Muscle layer of duodenum (tissue), 2 donors: ENCODE measurements around the gene ICAM1.

Experiments
- H3K27ac ChIP-seq: one replicate; pipeline ENCODE4 v1.7.0; 2013; ENCODE audit warnings: mild to moderate bottlenecking, low read length
- H3K27me3 ChIP-seq: one replicate; pipeline ENCODE4 v1.7.0; 2013; ENCODE audit warnings: low read depth, mild to moderate bottlenecking, control low read depth, low read length
- H3K36me3 ChIP-seq, 2 donors: one replicate each; pipeline ENCODE4 v1.7.0; 2013; ENCODE audit warnings: low read length in 2 of 2, control low read depth in 1 of 2, mild to moderate bottlenecking in 1 of 2; ENCODE audit not compliant: insufficient read depth in 2 of 2, control insufficient read depth in 1 of 2
- H3K4me1 ChIP-seq, 2 donors: one replicate each; pipeline ENCODE4 v1.7.0; 2013; ENCODE audit warnings: low read length in 2 of 2, mild to moderate bottlenecking in 2 of 2, control low read depth in 1 of 2, moderate library complexity in 1 of 2; ENCODE audit not compliant: insufficient read depth in 2 of 2, control insufficient read depth in 1 of 2
- H3K4me3 ChIP-seq, 2 donors: one replicate each; pipeline ENCODE4 v1.7.0; 2013; ENCODE audit warnings: low read length in 2 of 2, low read depth in 1 of 2, mild to moderate bottlenecking in 1 of 2
- H3K9me3 ChIP-seq, 2 donors: one replicate each; pipeline ENCODE4 v1.7.0; 2013; ENCODE audit warnings: low read length in 2 of 2, control low read depth in 1 of 2, mild to moderate bottlenecking in 1 of 2; ENCODE audit not compliant: control insufficient read depth in 1 of 2
- donor health status: healthy.

The ICAM1 gene

GRCh38 chr19:10295847-10296591, 25.1 kb downstream of the ICAM1 start:
- H3K27me3 ChIP-seq, result peaks cover 52% of the 10 kb centered on the region
- peak overlapping the region; percentile 46 to 57 for H3K4me3 ChIP-seq
- no peaks in the 10 kb centered on the region for H3K36me3 ChIP-seq
- no peaks in the 10 kb centered on the region for H3K9me3 ChIP-seq
- no peak overlapping the region for H3K27ac ChIP-seq
- H3K4me1 ChIP-seq, result peaks cover 0 to 38% of the 10 kb centered on the region in 2 donors

- Histone ChIP-seq H3K27me3 (peaks cover 15% of the 10 kb centered on the region), H3K27ac (no peak overlapping the region), H3K9me3 (no peaks in the 10 kb centered on the region), H3K4me1 (peaks cover 0 to 15% of the 10 kb centered on the region in 2 donors), H3K36me3 (peaks cover 0 to under 1% of the 10 kb centered on the region in 2 donors), H3K4me3 (no peak overlapping the region)
Measured at GRCh38 chr19:10299545-10300458, 28.9 kb downstream of the ICAM1 start.

- Histone ChIP-seq H3K36me3 (peaks cover 0 to 13% of the 10 kb centered on the region in 2 donors), H3K4me1 (no peaks in the 10 kb centered on the region), H3K4me3 (no peak overlapping the region), H3K9me3 (no peaks in the 10 kb centered on the region), H3K27ac (no peak overlapping the region), H3K27me3 (no peaks in the 10 kb centered on the region)
Measured at GRCh38 chr19:10305139-10305806, 34.4 kb downstream of the ICAM1 start.

DNA sequence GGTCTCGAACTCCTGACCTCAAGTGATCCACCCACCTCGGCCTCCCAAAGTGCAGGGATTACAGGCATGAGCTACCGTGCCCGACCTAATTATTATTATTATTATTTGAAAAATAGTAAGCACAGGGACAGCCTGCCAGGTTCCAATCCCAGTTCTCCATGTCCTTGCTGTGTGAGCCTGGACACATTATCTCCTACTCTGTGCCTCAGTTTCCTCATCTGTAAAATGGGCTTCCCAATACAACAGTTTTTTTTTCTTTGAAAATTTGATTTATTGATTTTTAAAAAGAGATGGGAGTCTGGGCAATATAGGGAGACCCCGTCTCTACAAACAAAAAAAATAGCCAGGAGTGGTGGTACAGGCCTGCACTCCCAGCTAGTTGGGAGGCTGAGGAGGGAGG, 35.4 kb downstream of the ICAM1 start:
- Histone ChIP-seq H3K36me3 (peaks cover 0 to 19% of the 10 kb centered on the region in 2 donors), H3K4me3 (no peak overlapping the region), H3K9me3 (no peaks in the 10 kb centered on the region), H3K27ac (no peak overlapping the region), H3K4me1 (no peaks in the 10 kb centered on the region), H3K27me3 (no peaks in the 10 kb centered on the region)

GRCh38 chr19:10309423-10309822, 38.5 kb downstream of the ICAM1 start, which contains the start of gene ZGLP1:
Gene ZGLP1 (minus strand): TSS chr19:10309815.
- peaks cover 0 to 19% of the 10 kb centered on the region in 2 donors for H3K36me3 ChIP-seq
- peaks cover 0 to 2% of the 10 kb centered on the region in 2 donors for H3K4me1 ChIP-seq
- H3K4me3 ChIP-seq, result no peak within 1 kb of the TSS
- H3K27ac ChIP-seq, result no peak within 1 kb of the TSS
- no peaks in the 10 kb centered on the region for H3K9me3 ChIP-seq
- H3K27me3 ChIP-seq, result no peaks in the 10 kb centered on the region

GRCh38 chr19:10315335-10316214, 44.7 kb downstream of the ICAM1 start, which contains the start of gene FDX2:
Gene FDX2 (minus strand): TSS chr19:10316015. CDS start chr19:10315996, 19 bp downstream.
- H3K36me3 ChIP-seq, result peaks cover 9 to 44% of the 10 kb centered on the region in 2 donors
- H3K27me3 ChIP-seq, result no peaks in the 10 kb centered on the region
- H3K9me3 ChIP-seq, result no peaks in the 10 kb centered on the region
- no peak within 1 kb of the TSS for H3K27ac ChIP-seq
- peaks cover 0 to 15% of the 10 kb centered on the region in 2 donors for H3K4me1 ChIP-seq
- peak within 1 kb of the TSS; percentile 83 to 95 for H3K4me3 ChIP-seq

DNA sequence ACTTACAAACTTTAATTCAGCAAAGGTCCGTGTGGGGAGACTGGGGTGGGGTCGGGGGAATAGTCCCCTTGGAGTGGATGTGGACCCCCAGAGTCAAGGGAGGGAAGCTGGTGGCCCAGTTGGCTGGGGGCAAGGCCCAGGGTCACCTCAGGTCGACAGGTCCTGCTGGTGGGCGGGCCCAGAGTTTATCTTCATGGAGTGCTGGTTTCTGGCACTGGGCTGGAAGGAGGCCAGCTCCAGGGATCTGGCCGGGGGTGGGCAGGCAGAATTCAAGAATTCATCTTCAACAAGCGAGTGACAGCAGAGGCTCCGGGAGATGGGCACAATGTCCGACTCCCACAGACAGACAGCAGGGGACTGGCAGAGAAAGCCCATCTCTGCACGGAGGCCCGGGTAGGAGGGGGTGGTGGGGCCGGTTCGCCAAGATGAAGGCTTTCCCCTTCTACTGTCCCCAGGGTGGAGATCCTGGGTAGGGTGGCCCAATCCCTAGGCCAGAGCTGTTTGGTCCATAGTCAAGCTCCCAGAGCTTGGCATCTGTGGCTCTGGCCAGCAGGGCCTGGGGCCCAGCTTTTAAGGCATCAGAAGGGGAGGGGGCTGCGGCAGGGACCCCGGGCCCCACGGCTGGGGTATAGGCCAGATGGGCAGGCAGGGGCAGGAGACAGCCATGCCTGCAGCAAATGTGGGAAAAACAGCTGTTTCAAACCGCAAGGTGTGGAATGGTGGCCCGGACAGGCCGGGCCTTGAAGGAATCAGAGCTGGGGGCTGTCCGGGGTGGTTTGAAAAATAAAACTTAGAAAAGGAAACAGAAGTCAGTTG, 45.5 kb downstream of the ICAM1 start:
- H3K9me3 ChIP-seq, result no peaks in the 10 kb centered on the region
- peaks cover 0 to 15% of the 10 kb centered on the region in 2 donors for H3K4me1 ChIP-seq
- H3K27ac ChIP-seq, result no peak overlapping the region
- H3K36me3 ChIP-seq, result peaks cover 9 to 47% of the 10 kb centered on the region in 2 donors
- peak overlapping the region; percentile 83 to 95 for H3K4me3 ChIP-seq
- H3K27me3 ChIP-seq, result no peaks in the 10 kb centered on the region

DNA sequence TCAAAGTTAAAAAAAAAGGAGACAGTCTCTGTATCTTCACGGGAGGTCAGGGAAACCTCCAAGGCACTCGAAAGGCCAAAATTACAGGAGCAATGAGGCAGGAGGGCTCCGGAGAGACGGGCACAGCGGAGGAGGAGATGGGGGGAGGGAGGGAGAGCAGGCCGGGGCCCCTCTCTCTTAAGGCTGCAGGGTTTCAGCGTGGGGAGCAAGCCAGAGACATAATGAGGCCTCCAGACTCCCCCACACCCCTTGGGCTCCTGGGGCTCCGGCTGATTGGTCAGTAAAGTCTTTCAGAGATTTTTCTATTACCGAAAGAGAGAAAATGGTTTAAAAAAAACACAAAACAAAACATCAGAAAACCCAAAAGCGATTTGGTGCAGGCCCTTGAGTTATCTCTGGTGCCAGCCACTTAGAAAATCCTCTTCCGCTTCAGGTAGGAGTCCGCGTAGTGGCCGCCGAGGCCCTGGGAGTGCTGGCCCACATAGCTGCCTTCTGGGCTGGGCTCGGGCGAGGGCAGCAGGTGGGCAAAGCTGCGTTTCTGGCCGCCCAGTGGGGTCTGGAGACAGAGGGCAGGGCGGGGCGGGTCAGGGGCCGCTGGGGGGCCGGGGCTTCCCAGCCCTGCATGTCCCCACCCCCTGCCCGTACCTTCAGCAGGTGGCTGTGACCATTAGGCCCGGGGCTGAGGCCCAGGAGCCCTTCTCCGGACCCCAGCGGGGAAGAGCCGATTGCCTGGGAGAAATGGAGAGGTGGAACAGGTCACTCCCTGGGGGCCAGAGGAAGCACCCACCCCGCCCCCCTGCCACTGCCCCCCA, 46.3 kb downstream of the ICAM1 start:
- H3K4me1 ChIP-seq, result peaks cover 0 to 15% of the 10 kb centered on the region in 2 donors
- no peaks in the 10 kb centered on the region for H3K27me3 ChIP-seq
- no peak overlapping the region for H3K4me3 ChIP-seq
- no peak overlapping the region for H3K27ac ChIP-seq
- H3K36me3 ChIP-seq, result peaks cover 16 to 55% of the 10 kb centered on the region in 2 donors
- no peaks in the 10 kb centered on the region for H3K9me3 ChIP-seq

DNA sequence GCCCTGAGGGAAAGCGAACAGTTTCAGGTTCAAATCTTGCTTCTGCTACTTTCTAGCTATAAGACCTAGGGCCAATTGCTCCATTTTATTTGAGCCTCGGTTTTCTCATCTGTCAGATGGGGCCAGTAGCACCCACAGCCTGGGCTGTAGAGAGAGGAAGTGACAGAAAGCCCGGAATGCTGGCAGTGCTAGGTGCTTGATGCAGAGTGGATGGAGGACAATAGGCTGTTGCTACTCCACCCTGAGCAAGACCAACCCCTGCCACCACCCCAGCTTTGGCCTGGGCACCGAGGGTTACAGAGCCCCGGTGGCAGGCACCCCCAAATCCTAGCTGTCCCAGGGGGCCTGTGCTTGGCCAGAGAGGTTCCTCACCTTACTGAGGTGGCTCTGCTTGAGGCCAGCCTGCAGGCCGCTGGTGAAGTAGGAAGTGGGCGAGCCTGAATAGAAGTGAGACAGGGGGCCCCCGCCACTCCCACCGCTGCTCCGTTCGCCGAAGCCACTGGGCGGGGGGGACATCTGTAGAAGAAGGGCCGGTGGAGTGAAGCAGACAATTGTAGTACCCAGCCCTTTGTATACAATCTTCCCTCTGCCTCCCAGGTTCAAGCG, 47.0 kb downstream of the ICAM1 start:
- Histone ChIP-seq H3K27ac (no peak overlapping the region), H3K9me3 (no peaks in the 10 kb centered on the region), H3K4me1 (peaks cover 0 to 15% of the 10 kb centered on the region in 2 donors), H3K4me3 (no peak overlapping the region), H3K36me3 (peaks cover 17 to 62% of the 10 kb centered on the region in 2 donors), H3K27me3 (no peaks in the 10 kb centered on the region)
